Suprapubic skin (tissue), 3 donors: ENCODE results near the gene LIN7A.

Experiments
- POLR2A ChIP-seq, 2 donors: fragments of 450-650 bp; IDR thresholded peaks; one replicate each; pipeline ENCODE4 v1.6.1; 2017; ENCODE audit warnings: antibody characterized with exemption in 2 of 2, mild to moderate bottlenecking in 2 of 2, moderate library complexity in 2 of 2
- TF ChIP-seq, protein P1 (sequence below), 2 donors: fragments of 200-600 bp in 1 of 2; fragments of 450-650 bp in 1 of 2; sonication (generic) in 1 of 2; IDR thresholded peaks; one replicate each; pipeline ENCODE4 v1.5.1; 2016 to 2019; ENCODE audit warnings: antibody characterized with exemption in 2 of 2, mild to moderate bottlenecking in 1 of 2, moderate library complexity in 1 of 2

GRCh38 chr12:80834724-80835123 is 103.0 kb downstream of the LIN7A start:
- TF ChIP-seq, protein P1, sequence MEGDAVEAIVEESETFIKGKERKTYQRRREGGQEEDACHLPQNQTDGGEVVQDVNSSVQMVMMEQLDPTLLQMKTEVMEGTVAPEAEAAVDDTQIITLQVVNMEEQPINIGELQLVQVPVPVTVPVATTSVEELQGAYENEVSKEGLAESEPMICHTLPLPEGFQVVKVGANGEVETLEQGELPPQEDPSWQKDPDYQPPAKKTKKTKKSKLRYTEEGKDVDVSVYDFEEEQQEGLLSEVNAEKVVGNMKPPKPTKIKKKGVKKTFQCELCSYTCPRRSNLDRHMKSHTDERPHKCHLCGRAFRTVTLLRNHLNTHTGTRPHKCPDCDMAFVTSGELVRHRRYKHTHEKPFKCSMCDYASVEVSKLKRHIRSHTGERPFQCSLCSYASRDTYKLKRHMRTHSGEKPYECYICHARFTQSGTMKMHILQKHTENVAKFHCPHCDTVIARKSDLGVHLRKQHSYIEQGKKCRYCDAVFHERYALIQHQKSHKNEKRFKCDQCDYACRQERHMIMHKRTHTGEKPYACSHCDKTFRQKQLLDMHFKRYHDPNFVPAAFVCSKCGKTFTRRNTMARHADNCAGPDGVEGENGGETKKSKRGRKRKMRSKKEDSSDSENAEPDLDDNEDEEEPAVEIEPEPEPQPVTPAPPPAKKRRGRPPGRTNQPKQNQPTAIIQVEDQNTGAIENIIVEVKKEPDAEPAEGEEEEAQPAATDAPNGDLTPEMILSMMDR (IDR thresholded peaks at IDR 0.05), result no peak
- no peak for TF ChIP-seq POLR2A (IDR thresholded peaks at IDR 0.05)
